Psoas muscle (tissue), 8 donors: Measurements from ENCODE around the gene LYSMD1. TPM values are rescaled to one million over a fixed set of nuclear protein-coding genes. Genes with fewer than 3 reads are reported as not detected.
A peak's percentile ranks its signal among the peaks of the same experiment; 100 is the strongest.

Source experiments
- ATAC-seq, 4 donors: fragments of 200-7000 bp; cut with Tn5 transposase; one replicate each; pipeline ENCODE4 v1.9.1; 2020; ENCODE audit warnings: moderate library complexity in 3 of 4, mild to moderate bottlenecking in 2 of 4
- DNase-seq, 2 donors: peaks; one replicate each; pipeline ENCODE4 v3.0.0-alpha.2; 2020
- H3K27ac ChIP-seq: fragments of 200-600 bp; one replicate; pipeline ENCODE4 v1.8.0; 2022
- H3K27me3 ChIP-seq, 3 donors: fragments of 200-600 bp in 1 of 3; one replicate each; pipeline versions ENCODE4 v1.6.1 to v1.8.0; 2013 to 2022; ENCODE audit warnings: low read length in 2 of 3, mild to moderate bottlenecking in 2 of 3, moderate library complexity in 1 of 3; ENCODE audit not compliant: insufficient read depth in 3 of 3
- H3K36me3 ChIP-seq, 2 donors: fragments of 200-600 bp in 1 of 2; one replicate each; pipeline versions ENCODE4 v1.6.1 to v1.8.0; 2013 to 2022; ENCODE audit warnings: low read depth in 1 of 2, mild to moderate bottlenecking in 1 of 2, moderate library complexity in 1 of 2; ENCODE audit not compliant: insufficient read depth in 1 of 2
- H3K4me1 ChIP-seq: fragments of 200-600 bp; one replicate; pipeline ENCODE4 v1.8.0; 2022
- H3K4me3 ChIP-seq: fragments of 200-600 bp; one replicate; pipeline ENCODE4 v1.8.0; 2022; ENCODE audit warnings: mild to moderate bottlenecking
- H3K9me3 ChIP-seq: fragments of 200-600 bp; one replicate; pipeline ENCODE4 v1.8.0; 2022
- WGBS, 3 donors: extraction: QIAGEN DNeasy Blood & Tissue Kit; methylation state at CpG; one replicate each; pipeline versions ENCODE4 v1.1.6 to v1.1.7; 2013; 5-methylcytosine and 5-hydroxymethylcytosine counted together
- intact Hi-C, 2 donors: fragments of 100-400 bp; cut with DNase I; formaldehyde crosslinking; loops; one replicate each; pipeline versions ENCODE4 v1.11.0 to v1.14.2; 2022
- polyA plus RNA-seq, 3 donors: library from polyadenylated mRNA; stranded (reverse); fragments of 200-250 nt; gene quantifications; one replicate each; pipeline ENCODE4 v1.2.3, GENCODE V29; 2013
- total RNA-seq, 4 donors: library from RNA; stranded (reverse); fragmentation: NEBNext Ultra II Directional in 2 of 4; extraction: Animal tissue kit (Norgen Biotek cat#: 25700) in 2 of 4; gene quantifications; one replicate each; pipeline versions ENCODE4 v1.2.1 to v1.2.4, GENCODE V29; 2021 to 2023
- TF ChIP-seq, protein P1 (sequence below): fragments of 200-600 bp; IDR thresholded peaks from one replicate; pipeline ENCODE4 v1.8.0; 2022; ENCODE audit warnings: antibody characterized with exemption
- donor health status: healthy with polysubstance abuse.
- donor health status: DM: no; HTN: no; CAD: no; lungs with moderate emphysema.
- donor health status: Bipolar disorder and iron deficiency.
- donor health status: healthy.
- donor health status: DM: yes; HTN: yes; CAD: no.
- donor health status: DM: no; HTN: no; CAD: no.
- donor health status: DM: no; HTN: no; CAD: no.
- donor health status: DM: yes; HTN: yes; CAD: no.

Gene LYSMD1
- total and polyA plus RNA-seq, 7 donors, result 6.7 to 18.0 (median 12.3) TPM

DNA sequence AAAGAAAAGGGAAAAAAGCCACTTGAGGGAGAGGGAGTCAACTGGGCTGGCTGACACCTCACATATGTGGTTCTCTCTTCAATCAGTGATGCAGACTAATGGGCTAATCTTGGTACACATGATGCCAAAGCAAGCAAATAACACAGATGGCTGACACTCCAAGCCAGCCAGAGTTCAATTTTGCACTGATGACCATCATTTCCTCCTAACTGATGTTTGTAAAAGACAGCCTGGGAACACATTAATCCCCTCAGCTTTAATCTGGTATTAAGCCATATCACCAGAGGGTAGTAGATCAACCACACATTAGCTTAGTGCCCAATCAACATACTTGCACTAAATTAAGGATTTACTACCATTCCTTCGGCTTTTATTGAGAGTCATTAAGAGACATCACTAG is 21.5 kb upstream of the LYSMD1 start:
- WGBS, 3 donors, result 31 to 65% (median 50%) methylated on average over 1 of the region's 1 CpG
- Histone ChIP-seq H3K36me3 (peaks cover 4 to 42% of the 10 kb centered on the region in 2 donors), H3K27ac (peak overlapping the region; percentile 88), H3K9me3 (no peaks in the 10 kb centered on the region), H3K4me3 (peak overlapping the region; percentile 3), H3K27me3 (no peaks in the 10 kb centered on the region), H3K4me1 (peaks cover 26% of the 10 kb centered on the region)
- intact Hi-C loops, result no loop called here
- TF ChIP-seq, protein P1, sequence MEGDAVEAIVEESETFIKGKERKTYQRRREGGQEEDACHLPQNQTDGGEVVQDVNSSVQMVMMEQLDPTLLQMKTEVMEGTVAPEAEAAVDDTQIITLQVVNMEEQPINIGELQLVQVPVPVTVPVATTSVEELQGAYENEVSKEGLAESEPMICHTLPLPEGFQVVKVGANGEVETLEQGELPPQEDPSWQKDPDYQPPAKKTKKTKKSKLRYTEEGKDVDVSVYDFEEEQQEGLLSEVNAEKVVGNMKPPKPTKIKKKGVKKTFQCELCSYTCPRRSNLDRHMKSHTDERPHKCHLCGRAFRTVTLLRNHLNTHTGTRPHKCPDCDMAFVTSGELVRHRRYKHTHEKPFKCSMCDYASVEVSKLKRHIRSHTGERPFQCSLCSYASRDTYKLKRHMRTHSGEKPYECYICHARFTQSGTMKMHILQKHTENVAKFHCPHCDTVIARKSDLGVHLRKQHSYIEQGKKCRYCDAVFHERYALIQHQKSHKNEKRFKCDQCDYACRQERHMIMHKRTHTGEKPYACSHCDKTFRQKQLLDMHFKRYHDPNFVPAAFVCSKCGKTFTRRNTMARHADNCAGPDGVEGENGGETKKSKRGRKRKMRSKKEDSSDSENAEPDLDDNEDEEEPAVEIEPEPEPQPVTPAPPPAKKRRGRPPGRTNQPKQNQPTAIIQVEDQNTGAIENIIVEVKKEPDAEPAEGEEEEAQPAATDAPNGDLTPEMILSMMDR, result no peak
- DNase-seq (no peak), ATAC-seq (peak in 2 of 4 donors; percentile 9 to 39)

DNA sequence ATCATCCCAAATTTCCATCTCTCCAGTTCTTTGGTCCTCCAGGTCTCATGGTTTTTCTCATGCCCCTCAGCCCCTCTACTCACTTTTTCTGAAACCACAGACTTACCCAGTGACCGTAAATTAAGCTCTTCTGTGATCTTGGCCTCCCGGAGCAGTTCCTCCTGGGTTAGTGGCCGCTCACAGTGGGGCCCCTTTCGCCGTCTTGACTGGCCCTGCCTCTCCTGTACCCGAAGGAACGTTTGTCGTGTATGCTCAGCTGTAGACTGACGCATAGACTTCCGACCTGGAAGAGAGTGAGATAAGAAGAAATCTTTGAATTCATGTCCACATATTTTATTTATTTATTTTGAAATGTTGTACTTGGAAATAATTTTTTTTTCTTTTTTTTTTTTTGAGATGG is 18.5 kb upstream of the LYSMD1 start:
- intact Hi-C loops, result no loop called here
- Histone ChIP-seq H3K36me3 (peaks cover 6 to 72% of the 10 kb centered on the region in 2 donors), H3K4me1 (peaks cover 26% of the 10 kb centered on the region), H3K9me3 (no peaks in the 10 kb centered on the region), H3K27ac (no peak overlapping the region), H3K27me3 (no peaks in the 10 kb centered on the region), H3K4me3 (no peak overlapping the region)
- TF ChIP-seq, protein P1, result no peak
- no peak for ATAC-seq
- no peak for DNase-seq
- WGBS, 3 donors, result 92 to 94% (median 94%) methylated on average over 10 of the region's 10 CpGs

- H3K9me3 ChIP-seq, result no peaks in the 10 kb centered on the region
- intact Hi-C loops, result no loop called here
- DNase-seq (no peak), ATAC-seq (no peak)
- peak overlapping the region; percentile 92 for H3K27ac ChIP-seq
- no peak overlapping the region for H3K4me3 ChIP-seq
- H3K27me3 ChIP-seq, result no peaks in the 10 kb centered on the region
- TF ChIP-seq, protein P1, result no peak
- H3K4me1 ChIP-seq, result peaks cover 7% of the 10 kb centered on the region
- peaks cover 13 to 80% of the 10 kb centered on the region in 2 donors for H3K36me3 ChIP-seq
- WGBS, 3 donors, result 86 to 95% (median 89%) methylated on average over 17 of the region's 17 CpGs
Observed at GRCh38 chr1:151176514-151177045, 10.9 kb upstream of the LYSMD1 start.

GRCh38 chr1:151175863-151176262 is 10.2 kb upstream of the LYSMD1 start, which contains the start of gene TMOD4:
TSS of gene TMOD4 (minus strand) at chr1:151175981. CDS start at chr1:151174875, 1,106 bp downstream.
- Histone ChIP-seq H3K27me3 (no peaks in the 10 kb centered on the region), H3K4me3 (peak within 1 kb of the TSS; percentile 79), H3K4me1 (peaks cover 14% of the 10 kb centered on the region), H3K27ac (peak within 1 kb of the TSS; percentile 92), H3K36me3 (peaks cover 12 to 80% of the 10 kb centered on the region in 2 donors), H3K9me3 (no peaks in the 10 kb centered on the region)
- 12 to 27% (median 20%) methylated on average over 4 of the region's 4 CpGs for WGBS, 3 donors
- DNase-seq (peak in 1 of 2 donors; percentile 82), ATAC-seq (peak; percentile 82 to 86 (median 84))
- intact Hi-C loops, result no loop called here
- TF ChIP-seq, protein P1, result peak; percentile 71
